Suprapubic skin (tissue), 4 donors: ENCODE results near the gene USP37.
A peak's percentile ranks its signal among the peaks of the same experiment; 100 is the strongest.

Source experiments
- CTCF ChIP-seq, 2 donors: fragments of 200-600 bp in 1 of 2; fragments of 450-650 bp in 1 of 2; sonication (generic) in 1 of 2; IDR thresholded peaks; one replicate each; pipeline ENCODE4 v1.5.1; 2016 to 2019; ENCODE audit warnings: antibody characterized with exemption in 2 of 2, mild to moderate bottlenecking in 1 of 2, moderate library complexity in 1 of 2
- EP300 ChIP-seq: sonication (generic); formaldehyde crosslinking; IDR thresholded peaks from one replicate; pipeline ENCODE4 v1.6.1; 2017; ENCODE audit warnings: antibody characterized with exemption
- POLR2AphosphoS5 ChIP-seq, 3 donors: sonication (generic); formaldehyde crosslinking; IDR thresholded peaks; one replicate each; pipeline ENCODE4 v1.6.1; 2017; ENCODE audit warnings: antibody characterized with exemption in 3 of 3

DNA sequence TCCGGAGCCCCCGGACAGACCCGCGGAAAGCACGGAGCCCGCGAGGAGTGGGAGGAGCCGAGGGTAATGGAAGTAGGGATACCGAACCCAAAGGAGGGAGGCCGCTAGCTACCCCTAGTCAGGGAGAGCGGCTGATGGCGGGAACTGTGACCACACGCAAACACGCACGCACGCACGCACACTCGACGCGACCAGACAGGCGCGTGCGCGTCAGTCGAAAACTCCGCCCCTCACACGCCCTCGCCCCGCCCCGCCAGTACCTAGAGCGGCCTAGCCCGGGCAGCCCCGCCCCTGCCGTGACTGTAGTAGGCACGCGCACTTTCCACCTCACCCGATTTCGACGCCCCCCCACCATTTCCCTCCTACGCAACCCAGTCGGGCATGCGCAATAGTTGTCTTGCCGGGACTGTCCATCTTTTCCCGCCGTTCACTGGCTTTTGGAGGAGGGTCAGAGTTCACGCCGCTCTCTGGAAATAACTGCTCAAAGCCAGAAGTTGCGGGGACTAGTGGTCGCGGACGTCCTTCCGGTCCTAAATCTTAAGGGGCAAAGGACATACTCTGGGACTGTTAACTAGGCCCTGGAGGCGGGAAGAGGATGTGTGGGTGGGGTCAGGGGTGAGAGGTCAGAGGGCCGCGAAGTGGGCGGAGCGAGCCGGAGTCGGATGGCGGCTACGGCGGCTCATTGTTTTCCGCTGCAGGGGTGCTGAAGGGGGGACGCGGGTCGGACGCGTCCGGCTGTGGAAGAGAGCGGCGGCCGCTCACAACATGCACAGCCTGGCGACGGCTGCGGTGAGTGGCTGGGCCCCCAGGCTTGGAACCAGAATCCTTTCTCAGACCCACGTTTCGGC, at the start of gene USP37, which contains the start of gene CNOT9:
- TF ChIP-seq CTCF (IDR thresholded peaks at IDR 0.05) = no peak
- TF ChIP-seq POLR2AphosphoS5 (IDR thresholded peaks at IDR 0.05) = peak in 2 of 3 donors; percentile 80 to 84
- TF ChIP-seq EP300 = peak; percentile 74
